ENCODE measurements around the gene IVD. TPM values are rescaled to one million over a fixed set of nuclear protein-coding genes. Genes with fewer than 3 reads are reported as not detected.

IVD gene
- total and polyA plus RNA-seq, 5 donors from 2014 or later, result 25.0 to 40.2 (median 32.9) TPM

GRCh38 chr15:40379853-40380252 is 25.7 kb upstream of the IVD start:
- no peak overlapping the region for H3K27ac Mint-ChIP-seq
- H3K27me3 ChIP-seq (ENCODE audit: control insufficient read depth, insufficient read depth, low read length), result no peaks in the 10 kb centered on the region
- H3K27me3 Mint-ChIP-seq, result peaks cover 7% of the 10 kb centered on the region
- peaks cover 10% of the 10 kb centered on the region for H3K4me1 ChIP-seq (ENCODE audit: control insufficient read depth, insufficient read depth, low read length, poor library complexity, severe bottlenecking)
- H3K4me1 Mint-ChIP-seq, result peaks cover 6 to 20% (median 18%) of the 10 kb centered on the region in 4 donors
- H3K36me3 ChIP-seq (ENCODE audit: control insufficient read depth, insufficient read depth, low read length), result no peaks in the 10 kb centered on the region
- H3K9me3 Mint-ChIP-seq, result peaks cover 0 to 1% (median 0%) of the 10 kb centered on the region in 7 donors
- no peak overlapping the region for H3K4me3 ChIP-seq (ENCODE audit: low read depth, low read length)
- DNase-seq, result no peak
- no peak overlapping the region for H3K27ac ChIP-seq (ENCODE audit: insufficient read depth, low read length, poor library complexity, severe bottlenecking)
- H3K36me3 Mint-ChIP-seq, result peaks cover 4% of the 10 kb centered on the region
- no peaks in the 10 kb centered on the region for H3K9me3 ChIP-seq (ENCODE audit: control insufficient read depth in 2 of 2, low read length in 2 of 2)
- ATAC-seq (ENCODE audit: low read depth in 2 of 2), result no peak
- H3K4me3 Mint-ChIP-seq, result peak overlapping the region in 1 of 4 donors; percentile 41

GRCh38 chr15:40380636-40381035 is 25.0 kb upstream of the IVD start:
- H3K27me3 ChIP-seq (ENCODE audit: control insufficient read depth, insufficient read depth, low read length), result no peaks in the 10 kb centered on the region
- H3K36me3 Mint-ChIP-seq, result peaks cover 4% of the 10 kb centered on the region
- H3K4me3 Mint-ChIP-seq, result peak overlapping the region in 1 of 4 donors; percentile 41
- DNase-seq, result no peak
- peaks cover 6 to 22% (median 18%) of the 10 kb centered on the region in 4 donors for H3K4me1 Mint-ChIP-seq
- H3K27ac Mint-ChIP-seq, result no peak overlapping the region
- peaks cover 10% of the 10 kb centered on the region for H3K4me1 ChIP-seq (ENCODE audit: control insufficient read depth, insufficient read depth, low read length, poor library complexity, severe bottlenecking)
- H3K27me3 Mint-ChIP-seq, result peaks cover 7% of the 10 kb centered on the region
- no peak overlapping the region for H3K4me3 ChIP-seq (ENCODE audit: low read depth, low read length)
- no peaks in the 10 kb centered on the region for H3K9me3 ChIP-seq (ENCODE audit: control insufficient read depth in 2 of 2, low read length in 2 of 2)
- H3K36me3 ChIP-seq (ENCODE audit: control insufficient read depth, insufficient read depth, low read length), result no peaks in the 10 kb centered on the region
- no peak for ATAC-seq (ENCODE audit: low read depth in 2 of 2)
- H3K27ac ChIP-seq (ENCODE audit: insufficient read depth, low read length, poor library complexity, severe bottlenecking), result no peak overlapping the region
- peaks cover 0 to 1% (median 0%) of the 10 kb centered on the region in 7 donors for H3K9me3 Mint-ChIP-seq

GRCh38 chr15:40381818-40382529 is 23.6 kb upstream of the IVD start:
- peak overlapping the region in 1 of 3 donors; percentile 92 for H3K27ac Mint-ChIP-seq
- ATAC-seq (ENCODE audit: low read depth in 2 of 2) (no peak), DNase-seq (no peak)
- H3K27me3 Mint-ChIP-seq, result peaks cover 7% of the 10 kb centered on the region
- Histone ChIP-seq H3K4me3 (ENCODE audit: low read depth, low read length) (no peak overlapping the region), H3K27ac (ENCODE audit: insufficient read depth, low read length, poor library complexity, severe bottlenecking) (no peak overlapping the region), H3K4me1 (ENCODE audit: control insufficient read depth, insufficient read depth, low read length, poor library complexity, severe bottlenecking) (peaks cover 10% of the 10 kb centered on the region), H3K9me3 (ENCODE audit: control insufficient read depth in 2 of 2, low read length in 2 of 2) (no peaks in the 10 kb centered on the region), H3K27me3 (ENCODE audit: control insufficient read depth, insufficient read depth, low read length) (no peaks in the 10 kb centered on the region), H3K36me3 (ENCODE audit: control insufficient read depth, insufficient read depth, low read length) (peaks cover 7% of the 10 kb centered on the region)
- peaks cover 0 to 1% (median 0%) of the 10 kb centered on the region in 7 donors for H3K9me3 Mint-ChIP-seq
- H3K4me1 Mint-ChIP-seq, result peaks cover 6 to 22% (median 18%) of the 10 kb centered on the region in 4 donors
- peak overlapping the region in 2 of 4 donors; percentile 8 to 100 for H3K4me3 Mint-ChIP-seq
- peaks cover 11% of the 10 kb centered on the region for H3K36me3 Mint-ChIP-seq

GRCh38 chr15:40382580-40383456 is 22.8 kb upstream of the IVD start, which contains the start of gene KNSTRN:
KNSTRN (plus strand) TSS chr15:40382721; CDS start chr15:40382836, 115 bp downstream.
- Mint-ChIP-seq H3K27me3 (peaks cover 7% of the 10 kb centered on the region), H3K36me3 (peaks cover 19% of the 10 kb centered on the region), H3K4me3 (peak within 1 kb of the TSS; percentile 94 to 100 (median 98)), H3K9me3 (peaks cover 0 to 1% (median 0%) of the 10 kb centered on the region in 7 donors), H3K27ac (peak within 1 kb of the TSS; percentile 32 to 95 (median 92)), H3K4me1 (peaks cover 6 to 22% (median 18%) of the 10 kb centered on the region in 4 donors)
- Histone ChIP-seq H3K27me3 (ENCODE audit: control insufficient read depth, insufficient read depth, low read length) (no peaks in the 10 kb centered on the region), H3K36me3 (ENCODE audit: control insufficient read depth, insufficient read depth, low read length) (peaks cover 14% of the 10 kb centered on the region), H3K4me3 (ENCODE audit: low read depth, low read length) (peak within 1 kb of the TSS; percentile 86), H3K9me3 (ENCODE audit: control insufficient read depth in 2 of 2, low read length in 2 of 2) (no peaks in the 10 kb centered on the region), H3K27ac (ENCODE audit: insufficient read depth, low read length, poor library complexity, severe bottlenecking) (no peak within 1 kb of the TSS), H3K4me1 (ENCODE audit: control insufficient read depth, insufficient read depth, low read length, poor library complexity, severe bottlenecking) (peaks cover 10% of the 10 kb centered on the region)
- DNase-seq (peak; percentile 87 to 96 (median 91)), ATAC-seq (ENCODE audit: low read depth in 2 of 2) (peak; percentile 98)

- peaks cover 6 to 24% (median 19%) of the 10 kb centered on the region in 4 donors for H3K4me1 Mint-ChIP-seq
- DNase-seq (no peak), ATAC-seq (ENCODE audit: low read depth in 2 of 2) (no peak)
- H3K4me3 Mint-ChIP-seq, result no peak overlapping the region
- no peaks in the 10 kb centered on the region for H3K9me3 Mint-ChIP-seq
- H3K27me3 Mint-ChIP-seq, result peaks cover 7% of the 10 kb centered on the region
- Histone ChIP-seq H3K27me3 (ENCODE audit: control insufficient read depth, insufficient read depth, low read length) (no peaks in the 10 kb centered on the region), H3K4me1 (ENCODE audit: control insufficient read depth, insufficient read depth, low read length, poor library complexity, severe bottlenecking) (peaks cover 10% of the 10 kb centered on the region), H3K4me3 (ENCODE audit: low read depth, low read length) (no peak overlapping the region), H3K36me3 (ENCODE audit: control insufficient read depth, insufficient read depth, low read length) (peaks cover 29% of the 10 kb centered on the region), H3K9me3 (ENCODE audit: control insufficient read depth in 2 of 2, low read length in 2 of 2) (no peaks in the 10 kb centered on the region), H3K27ac (ENCODE audit: insufficient read depth, low read length, poor library complexity, severe bottlenecking) (no peak overlapping the region)
- H3K36me3 Mint-ChIP-seq, result peaks cover 36% of the 10 kb centered on the region
- peak overlapping the region in 1 of 3 donors; percentile 79 for H3K27ac Mint-ChIP-seq
Observed at GRCh38 chr15:40386480-40386879, 19.1 kb upstream of the IVD start.

- no peaks in the 10 kb centered on the region for H3K9me3 ChIP-seq (ENCODE audit: control insufficient read depth in 2 of 2, low read length in 2 of 2)
- no peak overlapping the region for H3K27ac ChIP-seq (ENCODE audit: insufficient read depth, low read length, poor library complexity, severe bottlenecking)
- DNase-seq, result no peak
- Mint-ChIP-seq H3K27ac (peak overlapping the region in 1 of 3 donors; percentile 75), H3K9me3 (no peaks in the 10 kb centered on the region), H3K4me3 (no peak overlapping the region), H3K4me1 (peaks cover 0 to 13% (median 7%) of the 10 kb centered on the region in 4 donors), H3K36me3 (peaks cover 46% of the 10 kb centered on the region), H3K27me3 (no peaks in the 10 kb centered on the region)
- H3K4me3 ChIP-seq (ENCODE audit: low read depth, low read length), result no peak overlapping the region
- H3K4me1 ChIP-seq (ENCODE audit: control insufficient read depth, insufficient read depth, low read length, poor library complexity, severe bottlenecking), result no peaks in the 10 kb centered on the region
- no peaks in the 10 kb centered on the region for H3K27me3 ChIP-seq (ENCODE audit: control insufficient read depth, insufficient read depth, low read length)
- ATAC-seq (ENCODE audit: low read depth in 2 of 2), result no peak
- peaks cover 46% of the 10 kb centered on the region for H3K36me3 ChIP-seq (ENCODE audit: control insufficient read depth, insufficient read depth, low read length)
Observed at GRCh38 chr15:40388941-40389823, 16.4 kb upstream of the IVD start.
